ENCODE measurements around the gene NUPR1.
A peak's percentile ranks its signal among the peaks of the same experiment; 100 is the strongest.
"Not testable (repeated sequence)": the region's sequence is repeated elsewhere in the genome, so short reads cannot be mapped to it uniquely, and the experiment has no call there.

NUPR1 gene

DNA sequence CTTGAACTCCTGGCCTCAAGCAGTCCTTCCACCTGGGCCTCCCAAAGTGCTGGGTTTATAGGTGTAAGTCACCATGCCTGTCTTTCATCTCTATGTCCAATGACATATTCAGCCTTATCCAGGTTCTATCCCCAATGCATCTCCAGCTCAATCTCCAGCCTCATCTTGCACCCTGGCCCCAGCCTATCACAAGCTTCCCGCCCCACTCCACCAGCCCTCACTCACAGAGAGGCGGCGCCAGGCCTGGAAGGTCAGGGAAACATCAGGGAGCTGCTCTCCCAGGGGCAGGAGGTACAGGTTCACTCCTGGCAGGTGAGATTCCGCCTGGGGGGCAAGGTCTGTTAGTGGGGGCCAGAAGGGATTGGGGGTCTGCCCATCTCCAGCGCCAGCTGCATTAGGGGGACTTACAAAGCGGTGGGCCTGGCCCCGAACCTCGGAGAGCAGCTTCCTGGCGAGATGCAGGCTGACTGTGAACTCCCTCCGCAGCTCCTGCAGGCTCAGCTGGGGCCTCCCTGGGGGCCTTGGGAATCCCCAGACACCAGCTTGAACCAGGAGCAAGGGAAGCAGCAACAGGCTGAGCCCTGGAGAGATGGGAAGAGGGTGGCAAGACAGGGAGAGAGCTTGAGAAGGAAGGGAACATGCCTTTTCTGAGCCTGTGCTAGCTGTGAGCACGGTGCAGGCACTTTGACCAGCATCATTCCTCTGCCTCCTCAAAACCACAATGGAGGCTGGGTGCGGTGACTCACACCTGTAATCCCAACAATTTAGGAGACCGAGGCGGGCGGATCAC lies 35.1 kb downstream of the NUPR1 start:
- H3K4me3 ChIP-seq (ENCODE audit: low read length): no peak overlapping the region
- DNase-seq (ENCODE audit: low read depth, low spot score): no peak

DNA sequence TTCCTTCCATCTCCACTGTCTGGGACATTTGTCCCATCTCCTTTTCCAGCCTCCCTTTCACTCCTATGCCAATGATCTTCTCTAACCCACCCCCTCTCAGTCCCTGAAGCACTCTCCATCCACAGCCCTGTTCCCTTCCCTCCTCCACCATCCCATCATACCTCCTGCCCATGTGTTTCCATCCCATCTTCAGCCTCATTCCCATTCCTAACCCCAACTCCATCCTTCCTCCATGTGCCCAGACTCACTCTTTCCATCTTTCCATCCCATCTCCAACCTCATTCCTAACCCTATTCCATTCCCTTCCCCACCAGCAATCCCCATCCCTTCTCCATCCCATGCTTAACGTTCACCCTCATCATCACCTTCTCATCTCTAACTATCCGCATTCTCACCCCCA lies 36.5 kb downstream of the NUPR1 start:
- DNase-seq (ENCODE audit: low read depth, low spot score): no peak

DNA sequence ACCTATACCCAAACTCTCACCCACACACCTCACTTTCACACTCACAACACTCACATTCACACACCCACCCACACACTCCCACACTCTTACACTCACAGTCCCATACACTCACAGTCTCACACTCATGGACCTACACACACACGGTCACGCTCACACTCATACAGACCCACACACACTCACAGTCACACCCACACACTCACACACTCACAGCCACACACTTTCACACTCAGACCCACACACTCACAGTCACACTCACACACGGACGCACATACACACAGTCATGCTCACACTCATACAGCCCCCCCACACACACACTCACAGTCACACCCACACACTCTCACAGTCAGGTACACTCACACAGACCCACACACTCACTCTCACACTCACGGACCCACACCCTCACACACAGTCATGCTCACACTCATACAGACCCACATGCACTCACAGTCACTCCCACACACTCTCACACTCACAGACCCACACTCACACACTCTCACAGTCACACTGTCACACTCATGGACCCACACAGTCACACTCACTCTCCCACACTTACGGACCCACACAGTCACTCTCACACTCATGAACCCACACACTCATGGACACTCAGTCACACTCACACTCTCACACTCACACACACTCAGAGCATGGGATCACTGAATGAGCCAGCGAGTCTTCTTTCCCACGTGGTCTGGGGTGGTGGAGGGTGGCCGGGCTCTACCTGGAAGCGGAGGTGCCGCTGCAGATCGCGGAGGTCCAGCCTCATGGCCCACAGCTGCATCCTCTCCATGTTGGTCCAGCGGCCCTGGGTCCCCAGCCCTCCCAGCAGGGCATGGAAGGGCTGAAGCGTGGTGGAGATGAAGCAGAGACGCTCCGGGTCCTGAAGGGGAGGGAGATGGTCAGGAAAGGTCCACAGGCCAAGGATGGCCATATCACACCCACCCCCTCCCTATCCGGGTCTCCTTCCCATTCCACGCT lies 37.2 kb downstream of the NUPR1 start:
- no peak overlapping the region for H3K4me3 ChIP-seq (ENCODE audit: low read length)
- DNase-seq (ENCODE audit: low read depth, low spot score): no peak

More for the DNA sequence above, 36.5 kb downstream of the NUPR1 start:
- H3K4me3 ChIP-seq (ENCODE audit: low read length): no peak overlapping the region

DNA sequence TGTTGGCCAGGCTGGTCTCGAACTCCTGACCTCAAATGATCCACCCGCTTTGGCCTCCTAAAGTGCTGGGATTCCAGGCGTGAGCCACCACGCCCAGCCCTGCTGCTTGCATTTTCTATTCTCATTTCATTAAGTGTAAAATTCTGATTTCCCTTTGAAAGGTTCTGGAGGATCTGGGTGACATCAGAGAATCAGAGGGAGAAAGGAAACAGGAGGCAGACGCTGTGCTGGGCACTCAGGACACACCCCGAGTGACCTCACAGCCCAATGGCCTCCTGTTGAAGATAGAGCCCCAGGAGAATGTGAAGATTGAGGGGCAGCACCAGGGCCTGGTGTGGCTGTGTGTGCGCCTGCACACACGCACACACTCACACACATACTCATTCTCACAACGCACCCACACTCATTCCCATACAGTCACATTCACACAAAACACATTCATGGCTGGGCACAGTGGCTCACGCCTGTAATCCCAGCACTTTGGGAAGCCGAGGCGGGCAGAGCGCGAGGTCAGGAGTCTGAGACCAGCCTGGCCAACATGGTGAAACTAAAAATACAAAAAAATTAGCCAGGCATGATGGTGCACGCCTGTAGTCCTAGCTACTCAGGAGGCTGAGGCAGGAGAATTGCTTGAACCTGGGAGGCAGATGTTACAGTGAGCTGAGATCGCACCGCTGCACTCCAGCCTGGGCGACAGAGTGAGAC lies 38.1 kb downstream of the NUPR1 start:
- DNase-seq (ENCODE audit: low read depth, low spot score); H3K4me3 ChIP-seq (ENCODE audit: low read length): not testable (repeated sequence)

DNA sequence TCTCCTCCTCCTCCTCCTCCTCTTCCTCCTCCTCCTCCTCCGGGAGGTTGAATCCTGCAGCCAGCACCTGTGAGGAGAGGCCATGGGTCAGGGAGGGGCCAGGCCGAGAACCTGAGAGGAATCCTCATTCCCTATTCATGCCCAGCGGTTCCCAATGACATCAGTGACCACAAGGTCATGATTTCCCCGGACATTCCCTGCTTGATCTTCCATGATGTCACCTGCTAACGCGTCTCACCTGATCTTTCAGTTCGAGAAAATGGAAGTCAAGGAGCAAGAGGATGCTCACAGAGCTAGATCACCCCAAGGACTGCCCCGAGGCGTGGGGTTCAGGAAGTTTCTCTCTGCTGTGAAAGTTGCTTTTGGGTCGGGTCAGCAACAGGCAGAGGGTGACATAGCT lies 38.9 kb downstream of the NUPR1 start:
- H3K4me3 ChIP-seq (ENCODE audit: low read length): no peak overlapping the region
- no peak for DNase-seq (ENCODE audit: low read depth, low spot score)

DNA sequence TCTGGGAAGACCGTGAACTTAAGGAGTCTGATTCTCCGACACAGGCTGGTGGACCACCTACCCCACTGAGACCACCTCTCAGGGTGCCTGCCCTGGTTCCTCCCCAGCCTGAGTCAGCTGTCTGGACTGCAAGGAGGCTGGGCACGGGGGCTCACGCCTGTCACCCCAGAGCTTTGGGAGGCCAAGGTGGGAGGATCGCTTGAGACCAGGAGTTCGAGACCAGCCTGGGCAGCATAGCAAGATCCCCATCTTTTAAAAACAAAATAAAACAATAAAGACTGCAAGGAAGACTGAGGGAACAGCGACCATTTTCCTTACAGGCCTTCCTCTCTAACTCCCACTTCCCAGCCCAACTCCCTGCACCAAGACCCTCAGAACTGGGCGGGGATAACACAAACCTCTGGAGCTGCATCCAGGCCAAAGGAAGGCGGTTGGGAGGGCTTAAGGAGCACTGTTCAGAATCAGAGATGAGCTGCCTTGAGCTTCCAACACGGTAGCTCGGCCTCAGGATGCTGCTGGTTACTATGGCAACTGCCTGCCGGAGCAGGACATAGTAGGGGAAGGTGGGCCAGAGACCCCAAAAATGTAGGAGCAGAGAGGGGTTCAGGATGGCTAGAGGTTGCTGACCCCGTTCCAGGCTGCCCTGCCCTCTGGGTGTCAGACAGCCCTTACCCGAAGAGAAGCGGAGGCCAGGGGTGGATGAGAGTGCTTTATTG lies 40.0 kb downstream of the NUPR1 start:
- H3K4me3 ChIP-seq (ENCODE audit: low read length): no peak overlapping the region
- no peak for DNase-seq (ENCODE audit: low read depth, low spot score)

DNA sequence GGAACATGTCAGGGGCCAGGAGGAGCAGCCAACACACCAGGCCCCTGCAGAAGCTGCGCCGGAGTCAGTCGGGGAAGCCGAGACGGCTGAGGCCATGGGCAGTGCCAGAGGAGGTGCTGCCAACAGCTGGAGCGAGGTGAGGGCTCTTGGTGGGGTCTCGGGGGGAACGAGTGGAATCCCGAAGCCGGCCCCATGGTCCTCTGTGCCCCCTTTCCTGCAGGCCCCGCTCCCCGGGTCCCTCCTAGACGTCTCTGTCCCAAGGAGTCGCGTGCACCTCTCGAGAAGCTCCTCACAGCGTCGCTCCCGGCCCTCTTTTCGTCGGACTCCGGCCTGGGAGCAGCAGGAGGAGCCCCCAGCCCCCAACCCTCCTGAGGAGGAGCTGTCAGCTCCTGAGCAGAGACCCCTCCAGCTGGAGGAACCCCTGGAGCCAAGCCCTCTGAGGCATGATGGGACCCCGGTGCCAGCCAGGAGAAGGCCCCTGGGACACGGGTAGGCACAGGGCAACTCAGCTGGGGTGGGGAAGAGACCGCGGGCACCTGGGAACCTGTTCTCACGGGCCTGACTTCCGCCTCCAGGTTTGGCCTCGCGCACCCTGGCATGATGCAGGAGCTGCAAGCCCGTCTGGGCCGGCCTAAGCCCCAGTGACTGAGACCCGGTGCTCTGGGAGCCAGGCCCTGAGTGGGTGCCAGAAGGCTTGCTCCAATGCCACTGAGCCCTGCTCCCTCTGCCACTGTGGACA lies 40.7 kb downstream of the NUPR1 start:
- H3K4me3 ChIP-seq (ENCODE audit: low read length): no peak overlapping the region
- DNase-seq (ENCODE audit: low read depth, low spot score): no peak

DNA sequence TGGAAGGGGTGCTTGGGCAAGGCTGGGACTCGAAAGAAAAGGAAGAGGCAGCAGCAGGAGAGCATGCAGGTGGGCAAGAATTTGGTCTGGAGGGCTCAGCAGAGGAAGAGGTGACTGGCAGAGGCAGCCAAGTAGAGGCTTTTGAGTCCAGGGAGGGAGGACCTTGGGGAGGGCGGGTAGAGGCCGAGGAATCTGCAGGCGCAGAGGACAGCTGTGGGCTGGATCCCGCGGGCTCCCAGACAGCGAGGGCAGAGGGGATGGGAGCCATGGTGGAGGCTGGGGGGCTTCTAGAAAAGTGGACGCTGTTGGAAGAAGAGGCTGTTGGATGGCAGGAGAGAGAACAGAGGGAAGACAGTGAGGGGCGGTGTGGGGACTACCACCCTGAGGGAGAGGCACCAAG lies 41.4 kb downstream of the NUPR1 start:
- DNase-seq (ENCODE audit: low read depth, low spot score): no peak
- H3K4me3 ChIP-seq (ENCODE audit: low read length): no peak overlapping the region

DNA sequence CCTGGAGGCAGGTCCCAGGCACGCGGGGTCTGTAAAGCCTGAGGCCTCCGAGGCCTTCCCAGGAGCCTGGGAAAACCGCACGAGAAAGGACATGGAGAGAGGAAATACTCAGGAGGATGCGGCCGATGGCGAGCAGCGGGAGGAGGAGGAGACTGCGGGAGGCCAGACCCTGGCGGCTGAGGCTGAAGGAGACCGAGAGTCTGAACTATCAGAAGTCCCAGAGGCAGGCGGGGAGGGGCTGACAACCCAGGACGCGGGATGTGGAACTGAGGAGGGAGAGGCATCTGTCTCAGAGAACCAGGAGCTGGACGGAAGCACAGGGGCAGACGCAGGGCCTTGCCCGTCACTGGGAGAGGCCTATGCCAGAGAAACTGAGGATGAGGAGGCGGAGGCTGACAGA lies 41.9 kb downstream of the NUPR1 start:
- DNase-seq (ENCODE audit: low read depth, low spot score): no peak
- no peak overlapping the region for H3K4me3 ChIP-seq (ENCODE audit: low read length)

DNA sequence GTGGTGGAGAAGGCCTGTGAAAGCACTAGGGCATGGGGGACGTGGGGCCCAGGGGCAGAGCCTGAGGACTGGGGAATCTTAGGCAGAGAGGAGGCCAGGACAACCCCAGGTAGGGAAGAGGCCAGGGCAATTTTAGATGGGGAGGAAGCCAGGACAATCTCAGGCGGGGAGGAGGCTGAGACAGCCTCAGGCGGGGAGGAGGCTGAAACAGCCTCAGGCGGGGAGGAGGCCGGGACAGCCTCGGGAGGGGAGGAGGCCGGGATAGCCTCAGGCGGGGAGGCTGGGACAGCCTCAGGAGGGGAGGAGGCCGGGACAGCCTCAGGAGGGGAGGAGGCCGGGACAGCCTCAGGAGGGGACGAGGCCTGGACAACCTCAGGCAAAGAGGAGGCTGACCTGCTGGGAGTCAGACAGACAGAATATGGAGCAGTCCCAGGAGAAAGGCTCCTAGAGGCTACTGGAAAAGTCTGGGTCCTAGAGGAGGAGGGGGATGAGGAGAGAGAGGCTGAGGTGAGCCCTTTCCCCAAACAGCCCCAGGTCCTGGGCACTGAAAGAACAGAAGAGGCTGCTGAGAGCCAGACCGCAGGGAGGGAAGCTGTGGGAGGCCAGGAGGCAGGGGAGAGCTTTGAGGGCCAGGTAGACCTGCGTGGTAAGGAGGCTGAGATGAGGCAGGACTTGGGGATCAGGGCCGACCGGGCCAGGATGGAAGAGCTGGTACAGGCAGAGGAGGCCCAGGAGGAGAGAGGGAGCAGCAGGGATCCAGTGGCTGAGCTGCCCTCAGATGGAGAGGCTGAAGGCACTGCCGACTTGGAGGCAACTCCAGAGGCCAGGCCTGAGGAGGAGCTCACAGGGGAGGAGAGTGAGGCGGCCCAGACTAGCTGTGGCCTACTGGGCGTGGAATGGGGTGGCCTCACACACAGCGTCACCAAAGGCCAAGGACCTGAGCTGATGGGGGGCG lies 42.7 kb downstream of the NUPR1 start:
- no peak overlapping the region for H3K4me3 ChIP-seq (ENCODE audit: low read length)

DNA sequence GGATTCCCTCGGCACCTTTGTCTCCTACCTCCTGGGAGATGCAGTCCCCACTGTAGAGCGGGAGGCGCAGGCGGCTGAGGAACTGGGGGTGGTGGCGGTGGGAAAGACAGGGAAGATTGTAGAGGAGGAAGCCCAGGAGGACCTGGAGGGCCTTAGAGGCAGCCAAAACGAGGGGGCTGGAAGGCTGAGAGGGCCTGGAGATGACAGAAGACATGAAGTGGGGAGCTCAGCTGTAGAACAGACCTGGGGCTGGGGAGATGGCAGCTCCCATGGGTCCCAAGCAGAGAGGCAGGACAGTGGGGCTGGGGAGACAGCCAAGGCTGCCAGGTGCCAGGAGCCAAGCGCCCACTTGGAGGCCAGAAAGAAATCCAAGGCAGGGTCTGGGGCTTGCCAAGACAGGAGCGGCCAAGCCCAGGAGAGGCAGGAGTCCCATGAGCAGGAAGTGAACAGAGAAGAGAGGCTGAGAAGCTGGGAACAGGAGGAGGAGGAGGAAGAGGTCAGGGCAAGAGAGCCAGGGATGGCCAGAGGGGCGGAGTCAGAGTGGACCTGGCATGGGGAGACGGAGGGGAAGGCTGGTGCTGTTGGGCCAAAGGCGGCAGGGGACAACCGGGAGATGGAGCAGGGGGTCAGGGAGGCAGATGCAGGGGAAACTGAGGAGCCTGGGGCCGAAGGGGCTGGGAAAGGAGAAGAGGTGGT lies 43.5 kb downstream of the NUPR1 start:
- H3K4me3 ChIP-seq (ENCODE audit: low read length): no peak overlapping the region

More for the DNA sequence above, 42.7 kb downstream of the NUPR1 start:
- no peak for DNase-seq (ENCODE audit: low read depth, low spot score)

DNA sequence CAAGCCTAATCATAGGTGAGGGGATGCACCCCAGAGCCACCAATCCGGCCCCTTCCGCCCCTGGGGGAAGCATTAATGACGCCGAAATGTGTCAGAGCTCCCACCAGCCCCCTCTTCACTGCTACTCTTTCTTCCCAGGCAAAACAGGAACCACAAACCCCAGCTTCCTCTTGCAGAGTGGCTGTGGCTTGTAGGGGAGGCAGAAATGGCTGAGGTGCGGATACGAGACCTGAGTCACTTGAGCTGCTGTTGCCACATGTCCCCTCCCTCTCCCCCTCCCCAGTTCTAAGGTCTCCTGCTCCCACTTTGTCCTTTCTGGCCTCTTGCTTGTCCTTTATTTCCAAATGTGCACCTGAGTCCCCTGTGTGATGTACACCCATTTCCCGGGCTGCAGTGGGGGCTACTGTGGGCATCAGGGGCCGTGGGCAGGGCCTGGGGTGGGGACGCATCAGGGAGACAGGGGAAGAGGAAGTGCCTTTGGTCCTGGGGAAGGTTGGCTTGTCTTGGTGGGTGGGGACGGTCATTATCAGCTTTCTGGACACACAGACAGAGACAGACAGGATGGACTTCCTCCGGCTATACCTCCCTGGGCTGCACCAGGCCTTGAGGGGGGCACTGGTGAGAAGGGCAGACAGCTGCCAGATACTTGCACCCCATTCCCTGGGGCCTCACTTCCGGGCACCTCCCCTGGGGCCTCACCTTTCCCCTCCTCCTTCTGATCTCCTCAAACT lies 44.5 kb downstream of the NUPR1 start, which contains the start of gene APOBR:
Gene APOBR (plus strand): TSS at position 523 of the 731 bp plus-strand sequence. CDS start 39 bp downstream, at position 562.
- DNase-seq (ENCODE audit: low read depth, low spot score): peak; percentile 97
- peak within 1 kb of the TSS; percentile 52 for H3K4me3 ChIP-seq (ENCODE audit: low read length)

More for the DNA sequence above, 43.5 kb downstream of the NUPR1 start:
- DNase-seq (ENCODE audit: low read depth, low spot score): no peak

DNA sequence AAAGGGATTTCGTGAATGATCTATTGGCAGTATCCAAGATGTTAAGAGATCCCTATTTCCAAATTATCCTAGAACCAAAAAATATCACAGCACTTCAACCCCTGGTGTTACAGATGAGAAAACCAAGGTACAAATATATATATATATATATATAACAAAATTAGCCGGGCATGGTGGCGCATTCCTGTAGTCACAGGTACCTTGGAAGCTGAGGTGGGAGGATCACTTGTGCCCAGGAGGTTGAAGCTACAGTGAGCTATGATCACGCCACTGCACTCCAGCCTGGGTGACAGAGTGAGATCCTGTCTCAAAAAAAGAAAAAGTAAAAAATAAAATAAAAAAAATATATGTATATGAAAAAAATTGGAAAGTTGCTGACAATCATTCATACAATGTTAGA lies 46.3 kb downstream of the NUPR1 start:
- peak overlapping the region; percentile 93 for H3K4me3 ChIP-seq (ENCODE audit: low read length)
- no peak for DNase-seq (ENCODE audit: low read depth, low spot score)

DNA sequence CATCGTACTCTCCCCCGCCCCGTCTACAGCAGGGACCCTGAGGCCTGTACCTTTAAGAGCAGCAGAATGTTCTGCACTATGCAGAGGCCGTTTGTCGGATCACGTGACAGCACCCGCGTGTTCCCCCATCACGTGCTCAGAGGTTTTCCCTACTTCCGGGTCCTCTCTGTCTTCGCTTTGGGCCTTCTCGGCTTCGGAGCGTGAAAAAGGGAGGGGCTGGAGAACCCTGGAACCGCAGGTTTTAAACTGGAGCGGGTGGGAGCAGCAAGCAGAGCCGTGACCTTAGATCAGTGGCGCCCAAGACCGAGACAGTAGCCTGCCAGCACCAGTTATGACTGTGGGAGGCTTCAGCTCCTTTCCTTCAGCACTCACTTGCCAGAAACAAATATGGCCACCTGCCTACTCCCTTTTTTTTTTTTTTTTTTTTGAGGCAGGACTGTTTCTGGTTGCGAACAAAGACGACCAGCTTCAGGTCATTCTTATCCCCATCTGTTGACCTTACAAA lies 46.8 kb downstream of the NUPR1 start, which contains the start of gene CLN3:
Gene CLN3 (minus strand): TSS at position 105 of the 505 bp plus-strand sequence. CDS start 315 bp downstream, outside the sequence.
- peak within 1 kb of the TSS; percentile 93 for H3K4me3 ChIP-seq (ENCODE audit: low read length)
- DNase-seq (ENCODE audit: low read depth, low spot score): peak; percentile 94

DNA sequence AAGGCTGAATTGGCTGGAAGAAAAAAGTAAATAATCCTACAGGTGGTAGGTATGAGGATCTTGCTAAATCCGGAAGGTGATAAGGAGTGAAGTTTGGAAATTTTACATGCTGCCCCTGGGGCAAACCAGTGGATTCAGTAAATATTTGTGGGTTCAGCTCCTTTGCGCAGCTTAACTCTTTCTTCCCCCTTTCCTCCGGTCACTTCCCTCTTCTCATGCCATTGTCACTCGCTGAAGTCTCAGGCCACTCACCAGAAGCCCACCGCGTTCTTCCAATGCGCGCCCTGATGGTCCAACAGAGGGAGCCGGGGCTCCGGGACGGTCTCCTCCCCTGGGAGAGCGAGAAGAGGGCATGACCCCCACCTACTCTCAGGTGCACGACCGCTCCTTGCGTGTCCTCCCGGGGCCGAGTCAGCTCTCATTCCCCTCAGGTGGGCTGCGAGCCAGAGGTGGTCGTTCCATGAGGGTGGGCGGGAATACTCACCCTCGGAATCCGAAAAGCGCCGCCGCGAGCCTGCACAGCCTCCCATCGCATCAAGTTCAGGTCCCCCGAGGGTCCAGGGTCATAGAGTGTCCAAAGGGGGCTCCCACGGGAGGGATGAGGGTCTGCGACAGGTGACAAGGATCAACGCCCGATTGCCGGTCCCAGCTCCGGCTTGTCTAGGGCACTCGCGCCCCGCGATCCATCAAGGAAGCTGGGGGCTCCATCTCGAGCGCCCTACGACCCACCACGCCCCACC lies 47.4 kb downstream of the NUPR1 start:
- DNase-seq (ENCODE audit: low read depth, low spot score): no peak

More for the DNA sequence above, 47.4 kb downstream of the NUPR1 start:
- peak overlapping the region; percentile 93 for H3K4me3 ChIP-seq (ENCODE audit: low read length)

Data from Jurkat, Clone E6-1 (cell line).